CD4-positive, alpha-beta memory T cell (primary cell): Measurements from ENCODE around the gene PGS1. TPM values are rescaled to one million over a fixed set of nuclear protein-coding genes. Genes with fewer than 3 reads are reported as not detected.

Experiments used
- CTCF ChIA-PET: fragments of 350-600 bp; sonication (Branson Sonifier 250); formaldehyde crosslinking; loops from one replicate; lab custom pipeline; 2021; ENCODE audit warnings: inconsistent platforms; ENCODE audit not compliant: partially characterized antibody; lab: Charles Lee
- POLR2A ChIA-PET: fragments of 350-600 bp; sonication (Branson Sonifier 250); formaldehyde crosslinking; loops from one replicate; lab custom pipeline; 2021; ENCODE audit not compliant: partially characterized antibody; lab: Charles Lee
- DNase-seq, 5 donors: peaks; one replicate each; pipeline versions ENCODE4 v3.0.0 to v3.0.0-alpha.2; 2020 to 2022; ENCODE audit warnings: mixed read lengths in 1 of 5
- H3K27ac ChIP-seq: one replicate; pipeline ENCODE4 v1.7.0; 2013; ENCODE audit warnings: low read depth, low read length
- H3K27me3 ChIP-seq: 2 replicates; pipeline ENCODE4 v1.7.0; 2013; ENCODE audit warnings: mild to moderate bottlenecking, low read length, moderate library complexity; ENCODE audit not compliant: insufficient read depth
- H3K36me3 ChIP-seq: 2 replicates; pipeline ENCODE4 v1.7.0; 2013; ENCODE audit warnings: mild to moderate bottlenecking, low read length, moderate library complexity; ENCODE audit not compliant: insufficient read depth
- H3K4me1 ChIP-seq: 2 replicates; pipeline ENCODE4 v1.7.0; 2013; ENCODE audit warnings: mild to moderate bottlenecking, low read length, moderate library complexity; ENCODE audit not compliant: insufficient read depth
- H3K4me3 ChIP-seq, 2 donors: one replicate each; pipeline ENCODE4 v1.7.0; 2013; ENCODE audit warnings: low read length in 2 of 2, mild to moderate bottlenecking in 1 of 2
- H3K9me3 ChIP-seq, 2 donors: one replicate each; pipeline ENCODE4 v1.7.0; 2013; ENCODE audit warnings: low read length in 2 of 2, control low read depth in 1 of 2; ENCODE audit not compliant: control insufficient read depth in 1 of 2
- H3K27ac Mint-ChIP-seq, 7 donors: one replicate each; pipeline ENCODE4 v1.8.0; 2020 to 2021; ENCODE audit warnings: mixed read lengths in 7 of 7, mild to moderate bottlenecking in 6 of 7, inconsistent platforms in 3 of 7, moderate library complexity in 3 of 7
- H3K27me3 Mint-ChIP-seq, 2 donors: one replicate each; pipeline ENCODE4 v1.8.0; 2020 to 2021; ENCODE audit warnings: mixed read lengths in 2 of 2
- H3K36me3 Mint-ChIP-seq, 2 donors: one replicate each; pipeline ENCODE4 v1.8.0; 2020 to 2021; ENCODE audit warnings: mixed read lengths in 2 of 2, inconsistent platforms in 1 of 2, mild to moderate bottlenecking in 1 of 2
- H3K4me1 Mint-ChIP-seq, 4 donors: one replicate each; pipeline ENCODE4 v1.8.0; 2020 to 2021; ENCODE audit warnings: mixed read lengths in 4 of 4, mild to moderate bottlenecking in 1 of 4
- H3K4me3 Mint-ChIP-seq, 8 donors: one replicate each; pipeline ENCODE4 v1.8.0; 2020 to 2021; ENCODE audit warnings: mixed read lengths in 8 of 8, mild to moderate bottlenecking in 7 of 8, moderate library complexity in 6 of 8, inconsistent platforms in 3 of 8
- H3K9me3 Mint-ChIP-seq, 8 donors: one replicate each; pipeline ENCODE4 v1.8.0; 2020 to 2021; ENCODE audit warnings: mixed read lengths in 8 of 8, mild to moderate bottlenecking in 5 of 8, inconsistent platforms in 3 of 8, moderate library complexity in 1 of 8
- intact Hi-C: fragments of 100-400 bp; cut with micrococcal nuclease; formaldehyde crosslinking; loops from one replicate; pipeline ENCODE4 v1.15.1; 2023
- polyA plus RNA-seq, 2 donors: library from polyadenylated mRNA; unstranded; fragments of 300-500 nt; fragmentation: Illumina TruSeq; gene quantifications; one replicate each; pipeline ENCODE4 v1.2.3, GENCODE V29; 2021
- total RNA-seq, 2 experiments: library from RNA; stranded (reverse); gene quantifications; one replicate each; pipeline ENCODE4 v1.2.3, GENCODE V29; 2021

PGS1 gene
- total and polyA plus RNA-seq, 4 experiments from 2014 or later, result 33.9 to 84.8 (median 60.5) TPM

GRCh38 chr17:78342449-78343186, 35.8 kb upstream of the PGS1 start:
- POLR2A ChIA-PET, result interaction anchor here (1.0 to 4.5 kb wide), 7 partner anchors 13 to 91 kb away, joined by 3 to 20 read pairs (median 7); no protein-coding TSS in a partner anchor
- Mint-ChIP-seq H3K4me1 (peaks cover 57 to 88% (median 72%) of the 10 kb centered on the region in 4 donors), H3K9me3 (peaks cover 0 to 2% (median 0%) of the 10 kb centered on the region in 8 donors), H3K27me3 (no peaks in the 10 kb centered on the region), H3K36me3 (no peaks in the 10 kb centered on the region), H3K4me3 (peak overlapping the region; percentile 78 to 90 (median 83)), H3K27ac (peak overlapping the region; percentile 95 to 98 (median 97))
- Histone ChIP-seq H3K27ac (peak overlapping the region; percentile 61), H3K4me3 (peak overlapping the region in 1 of 2 donors; percentile 42), H3K27me3 (no peaks in the 10 kb centered on the region), H3K4me1 (peaks cover 91% of the 10 kb centered on the region), H3K36me3 (no peaks in the 10 kb centered on the region), H3K9me3 (no peaks in the 10 kb centered on the region)
- intact Hi-C loops, result loop anchor here (1.0 to 5.0 kb wide), 5 partner anchors 14 to 90 kb away; partner anchors contain the start of gene SOCS3
- CTCF ChIA-PET, result interaction anchor here (1.2 to 11.2 kb wide), 4 partner anchors 17 to 91 kb away, joined by 4 to 134 read pairs (median 8); partner anchors contain the start of gene SOCS3
- DNase-seq, result no peak

GRCh38 chr17:78343187-78343542, 35.3 kb upstream of the PGS1 start:
- ChIA-PET CTCF (interaction anchor here (1.2 to 11.2 kb wide), 6 partner anchors 16 to 91 kb away, joined by 3 to 134 read pairs (median 4); partner anchors contain the start of gene SOCS3), POLR2A (interaction anchor here (0.9 to 4.5 kb wide), 5 partner anchors 18 to 92 kb away, joined by 4 to 20 read pairs (median 10); no protein-coding TSS in a partner anchor)
- peaks cover 91% of the 10 kb centered on the region for H3K4me1 ChIP-seq
- Mint-ChIP-seq H3K27me3 (no peaks in the 10 kb centered on the region), H3K4me1 (peaks cover 62 to 88% (median 76%) of the 10 kb centered on the region in 4 donors), H3K4me3 (peak overlapping the region; percentile 78 to 90 (median 83)), H3K36me3 (no peaks in the 10 kb centered on the region), H3K27ac (peak overlapping the region; percentile 95 to 98 (median 97)), H3K9me3 (peaks cover 0 to 2% (median 0%) of the 10 kb centered on the region in 8 donors)
- peak overlapping the region in 1 of 2 donors; percentile 42 for H3K4me3 ChIP-seq
- peak overlapping the region; percentile 61 for H3K27ac ChIP-seq
- no peaks in the 10 kb centered on the region for H3K36me3 ChIP-seq
- H3K27me3 ChIP-seq, result no peaks in the 10 kb centered on the region
- peak in 2 of 5 donors; percentile 44 to 61 for DNase-seq
- H3K9me3 ChIP-seq, result no peaks in the 10 kb centered on the region
- intact Hi-C loops, result loop anchor here (1.0 to 5.0 kb wide), 5 partner anchors 13 to 91 kb away; partner anchors contain the start of gene SOCS3

- peaks cover 0 to 2% (median 0%) of the 10 kb centered on the region in 8 donors for H3K9me3 Mint-ChIP-seq
- Histone ChIP-seq H3K27me3 (no peaks in the 10 kb centered on the region), H3K9me3 (no peaks in the 10 kb centered on the region), H3K4me3 (peak overlapping the region; percentile 32 to 52), H3K4me1 (peaks cover 91% of the 10 kb centered on the region), H3K36me3 (no peaks in the 10 kb centered on the region), H3K27ac (peak overlapping the region; percentile 61)
- no peaks in the 10 kb centered on the region for H3K27me3 Mint-ChIP-seq
- POLR2A ChIA-PET, result interaction anchor here (0.7 to 4.5 kb wide), 8 partner anchors 19 to 473 kb away, joined by 3 to 20 read pairs (median 6); no protein-coding TSS in a partner anchor
- peaks cover 63 to 88% (median 76%) of the 10 kb centered on the region in 4 donors for H3K4me1 Mint-ChIP-seq
- peak; percentile 84 to 91 (median 88) for DNase-seq
- H3K27ac Mint-ChIP-seq, result peak overlapping the region; percentile 95 to 98 (median 97)
- CTCF ChIA-PET, result interaction anchor here (0.9 to 11.2 kb wide), 11 partner anchors 12 to 92 kb away, joined by 3 to 134 read pairs (median 4); partner anchors contain the start of gene SOCS3
- H3K36me3 Mint-ChIP-seq, result no peaks in the 10 kb centered on the region
- intact Hi-C loops, result loop anchor here (1.0 to 5.0 kb wide), 5 partner anchors 13 to 91 kb away; partner anchors contain the start of gene SOCS3
- H3K4me3 Mint-ChIP-seq, result peak overlapping the region; percentile 78 to 90 (median 83)
Observed at GRCh38 chr17:78343543-78344201, 34.8 kb upstream of the PGS1 start.

- CTCF ChIA-PET, result interaction anchor here (0.9 to 11.2 kb wide), 9 partner anchors 13 to 93 kb away, joined by 3 to 134 read pairs (median 5); partner anchors contain the start of gene SOCS3
- Histone ChIP-seq H3K4me3 (no peak overlapping the region), H3K27ac (peak overlapping the region; percentile 5), H3K9me3 (no peaks in the 10 kb centered on the region), H3K4me1 (peaks cover 89% of the 10 kb centered on the region), H3K36me3 (no peaks in the 10 kb centered on the region), H3K27me3 (no peaks in the 10 kb centered on the region)
- Mint-ChIP-seq H3K36me3 (no peaks in the 10 kb centered on the region), H3K27ac (peak overlapping the region; percentile 83 to 98 (median 91)), H3K9me3 (peaks cover 0 to 4% (median 0%) of the 10 kb centered on the region in 8 donors), H3K4me3 (peak overlapping the region in 7 of 8 donors; percentile 50 to 72 (median 66)), H3K27me3 (no peaks in the 10 kb centered on the region), H3K4me1 (peaks cover 60 to 88% (median 74%) of the 10 kb centered on the region in 4 donors)
- intact Hi-C loops, result loop anchor here (5.0 kb wide), 2 partner anchors 57 to 92 kb away; no protein-coding TSS in a partner anchor
- POLR2A ChIA-PET, result interaction anchor here (0.9 to 1.8 kb wide), 5 partner anchors 9 to 93 kb away, joined by 3 to 10 read pairs (median 5); no protein-coding TSS in a partner anchor
- no peak for DNase-seq
Observed at GRCh38 chr17:78344666-78345065, 33.8 kb upstream of the PGS1 start.

- CTCF ChIA-PET, result interaction anchor here (0.9 to 11.2 kb wide), 5 partner anchors 14 to 56 kb away, joined by 3 to 134 read pairs (median 5); partner anchors contain the start of gene SOCS3
- no peaks in the 10 kb centered on the region for H3K36me3 Mint-ChIP-seq
- peaks cover 0 to 4% (median 0%) of the 10 kb centered on the region in 8 donors for H3K9me3 Mint-ChIP-seq
- POLR2A ChIA-PET, result interaction anchor here (0.9 to 1.4 kb wide), 2 partner anchors 9 to 31 kb away, joined by 3 to 5 read pairs; no protein-coding TSS in a partner anchor
- no peak for DNase-seq
- H3K4me3 Mint-ChIP-seq, result peak overlapping the region in 4 of 8 donors; percentile 25 to 72 (median 60)
- Histone ChIP-seq H3K4me1 (peaks cover 89% of the 10 kb centered on the region), H3K27ac (peak overlapping the region; percentile 5), H3K4me3 (no peak overlapping the region), H3K36me3 (no peaks in the 10 kb centered on the region), H3K27me3 (no peaks in the 10 kb centered on the region), H3K9me3 (no peaks in the 10 kb centered on the region)
- peaks cover 62 to 88% (median 74%) of the 10 kb centered on the region in 4 donors for H3K4me1 Mint-ChIP-seq
- H3K27ac Mint-ChIP-seq, result peak overlapping the region; percentile 85 to 98 (median 91)
- intact Hi-C loops, result no loop called here
- H3K27me3 Mint-ChIP-seq, result no peaks in the 10 kb centered on the region
Observed at GRCh38 chr17:78345172-78345571, 33.3 kb upstream of the PGS1 start.

- POLR2A ChIA-PET, result interaction anchor here (1.3 to 1.4 kb wide), 2 partner anchors 32 to 215 kb away, joined by 3 to 5 read pairs; partner anchors contain the start of gene TMC8
- DNase-seq, result no peak
- Histone ChIP-seq H3K36me3 (no peaks in the 10 kb centered on the region), H3K4me3 (no peak overlapping the region), H3K27me3 (no peaks in the 10 kb centered on the region), H3K27ac (no peak overlapping the region), H3K9me3 (no peaks in the 10 kb centered on the region), H3K4me1 (peaks cover 89% of the 10 kb centered on the region)
- peak overlapping the region in 2 of 8 donors; percentile 17 to 66 for H3K4me3 Mint-ChIP-seq
- no peaks in the 10 kb centered on the region for H3K27me3 Mint-ChIP-seq
- intact Hi-C loops, result no loop called here
- H3K36me3 Mint-ChIP-seq, result no peaks in the 10 kb centered on the region
- H3K27ac Mint-ChIP-seq, result peak overlapping the region in 6 of 7 donors; percentile 48 to 98 (median 89)
- peaks cover 0 to 3% (median 0%) of the 10 kb centered on the region in 8 donors for H3K9me3 Mint-ChIP-seq
- H3K4me1 Mint-ChIP-seq, result peaks cover 61 to 88% (median 73%) of the 10 kb centered on the region in 4 donors
- CTCF ChIA-PET, result interaction anchor here (0.9 to 11.2 kb wide), 2 partner anchors 14 to 32 kb away, joined by 3 to 134 read pairs; partner anchors contain the start of gene SOCS3
Observed at GRCh38 chr17:78345791-78346494, 32.5 kb upstream of the PGS1 start.
